Breast epithelium (tissue), 4 donors: ENCODE results near the gene ANKS1B. TPM values are rescaled to one million over a fixed set of nuclear protein-coding genes. Genes with fewer than 3 reads are reported as not detected.

Experiments used
- DNase-seq, 2 donors: peaks; one replicate each; pipeline ENCODE4 v3.0.0-alpha.2; 2019; ENCODE audit warnings: low spot score in 2 of 2
- H3K27ac ChIP-seq, 2 donors: fragments of 200-600 bp; sonication (generic) in 1 of 2; one replicate each; pipeline ENCODE4 v1.5.1; 2016 to 2019; ENCODE audit warnings: mild to moderate bottlenecking in 1 of 2
- H3K27me3 ChIP-seq, 2 donors: fragments of 200-600 bp; sonication (generic) in 1 of 2; one replicate each; pipeline versions ENCODE4 v1.5.1 to v1.6.0; 2017 to 2019; ENCODE audit warnings: control low read depth in 1 of 2, mild to moderate bottlenecking in 1 of 2
- H3K36me3 ChIP-seq: fragments of 200-600 bp; one replicate; pipeline ENCODE4 v1.5.1; 2019
- H3K4me1 ChIP-seq, 2 donors: fragments of 200-600 bp; sonication (generic); one replicate each; pipeline ENCODE4 v1.5.1; 2016 to 2019; ENCODE audit warnings: control low read depth in 1 of 2
- H3K4me3 ChIP-seq, 3 donors: fragments of 200-600 bp; sonication (generic); 1 replicate in 2 of 3; 2 replicates in 1 of 3; pipeline ENCODE4 v1.5.1; 2016 to 2019; ENCODE audit warnings: mild to moderate bottlenecking in 3 of 3, moderate library complexity in 2 of 3
- H3K9me3 ChIP-seq, 2 donors: fragments of 200-600 bp; sonication (generic) in 1 of 2; one replicate each; pipeline ENCODE4 v1.5.1; 2016 to 2019; ENCODE audit warnings: control low read depth in 1 of 2
- POLR2A ChIP-seq: fragments of 450-650 bp; IDR thresholded peaks from one replicate; pipeline ENCODE4 v1.6.1; 2016; ENCODE audit warnings: antibody characterized with exemption, mild to moderate bottlenecking, moderate library complexity
- POLR2AphosphoS5 ChIP-seq, 3 donors: sonication (generic); formaldehyde crosslinking; IDR thresholded peaks; one replicate each; pipeline ENCODE4 v1.6.1; 2017; ENCODE audit warnings: antibody characterized with exemption in 3 of 3
- intact Hi-C: fragments of 100-400 bp; cut with DNase I; formaldehyde crosslinking; loops from one replicate; pipeline ENCODE4 v1.15.1; 2023; ENCODE audit warnings: low total_unique reads
- total RNA-seq, 3 donors: library from RNA; depleted of rRNA; stranded (reverse); fragments of >200 nt; gene quantifications; one replicate each; pipeline ENCODE4 v1.1.0, GENCODE V29; 2016
- TF ChIP-seq, protein P1 (sequence below), 3 donors: fragments of 450-650 bp; IDR thresholded peaks; one replicate each; pipeline ENCODE4 v1.5.1; 2016 to 2017; ENCODE audit warnings: antibody characterized with exemption in 3 of 3, mild to moderate bottlenecking in 3 of 3, moderate library complexity in 3 of 3

Gene ANKS1B
- total RNA-seq, 3 donors from 2014 or later: 16.6 to 115 (median 32.4) TPM

DNA sequence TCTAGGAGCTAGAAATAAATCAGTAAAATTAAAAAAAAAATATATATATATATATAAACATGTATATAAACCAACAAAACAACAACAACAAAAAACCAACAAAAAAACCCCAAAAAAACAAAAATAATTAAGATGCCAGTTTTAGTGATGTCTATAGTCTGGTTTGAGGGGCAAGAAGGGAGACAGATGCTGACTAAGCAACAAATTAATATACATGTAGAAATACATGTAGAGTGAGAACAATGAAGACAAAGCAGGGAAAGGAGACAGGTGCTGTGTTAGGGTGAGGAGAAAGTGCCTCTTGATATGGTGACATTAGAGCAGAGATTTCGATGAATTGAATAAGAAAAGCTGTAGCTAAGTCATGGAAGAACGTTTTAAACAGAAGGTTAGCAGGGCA lies 861.8 kb downstream of the ANKS1B start:
- intact Hi-C loops: no loop called here
- Histone ChIP-seq H3K4me3 (no peak overlapping the region), H3K9me3 (no peaks in the 10 kb centered on the region), H3K27ac (no peak overlapping the region), H3K36me3 (no peaks in the 10 kb centered on the region), H3K27me3 (no peaks in the 10 kb centered on the region), H3K4me1 (no peaks in the 10 kb centered on the region)
- TF ChIP-seq POLR2AphosphoS5 (IDR thresholded peaks at IDR 0.05) (no peak), POLR2A (no peak)
- TF ChIP-seq, protein P1, sequence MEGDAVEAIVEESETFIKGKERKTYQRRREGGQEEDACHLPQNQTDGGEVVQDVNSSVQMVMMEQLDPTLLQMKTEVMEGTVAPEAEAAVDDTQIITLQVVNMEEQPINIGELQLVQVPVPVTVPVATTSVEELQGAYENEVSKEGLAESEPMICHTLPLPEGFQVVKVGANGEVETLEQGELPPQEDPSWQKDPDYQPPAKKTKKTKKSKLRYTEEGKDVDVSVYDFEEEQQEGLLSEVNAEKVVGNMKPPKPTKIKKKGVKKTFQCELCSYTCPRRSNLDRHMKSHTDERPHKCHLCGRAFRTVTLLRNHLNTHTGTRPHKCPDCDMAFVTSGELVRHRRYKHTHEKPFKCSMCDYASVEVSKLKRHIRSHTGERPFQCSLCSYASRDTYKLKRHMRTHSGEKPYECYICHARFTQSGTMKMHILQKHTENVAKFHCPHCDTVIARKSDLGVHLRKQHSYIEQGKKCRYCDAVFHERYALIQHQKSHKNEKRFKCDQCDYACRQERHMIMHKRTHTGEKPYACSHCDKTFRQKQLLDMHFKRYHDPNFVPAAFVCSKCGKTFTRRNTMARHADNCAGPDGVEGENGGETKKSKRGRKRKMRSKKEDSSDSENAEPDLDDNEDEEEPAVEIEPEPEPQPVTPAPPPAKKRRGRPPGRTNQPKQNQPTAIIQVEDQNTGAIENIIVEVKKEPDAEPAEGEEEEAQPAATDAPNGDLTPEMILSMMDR (IDR thresholded peaks at IDR 0.05): no peak
- no peak for DNase-seq

DNA sequence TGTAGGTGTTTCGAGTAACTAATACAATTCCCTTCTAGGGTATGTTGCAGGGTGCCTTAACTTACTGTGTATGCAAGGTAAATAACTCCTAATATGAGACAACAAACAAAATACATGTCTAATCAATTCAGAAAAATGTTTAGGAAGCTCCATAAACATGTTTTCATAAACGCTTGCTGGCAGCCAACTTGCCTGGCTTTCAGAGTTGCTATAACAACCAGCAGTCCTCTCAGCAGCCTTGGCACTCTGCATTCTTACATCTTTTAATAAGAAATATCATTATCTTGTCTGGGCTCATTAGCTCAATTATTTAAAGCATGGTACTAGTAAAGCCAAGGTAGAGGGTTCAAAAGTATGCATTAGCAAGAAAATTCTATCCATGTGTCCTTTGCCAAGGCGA lies 862.2 kb downstream of the ANKS1B start:
- DNase-seq: no peak
- intact Hi-C loops: no loop called here
- H3K9me3 ChIP-seq: no peaks in the 10 kb centered on the region
- no peaks in the 10 kb centered on the region for H3K27me3 ChIP-seq
- H3K4me1 ChIP-seq: no peaks in the 10 kb centered on the region
- no peak overlapping the region for H3K4me3 ChIP-seq
- TF ChIP-seq, protein P1 (IDR thresholded peaks at IDR 0.05): no peak
- TF ChIP-seq POLR2AphosphoS5 (IDR thresholded peaks at IDR 0.05): no peak
- TF ChIP-seq POLR2A: no peak
- no peak overlapping the region for H3K27ac ChIP-seq
- H3K36me3 ChIP-seq: no peaks in the 10 kb centered on the region

- no peaks in the 10 kb centered on the region for H3K27me3 ChIP-seq
- TF ChIP-seq POLR2A (no peak), POLR2AphosphoS5 (IDR thresholded peaks at IDR 0.05) (no peak)
- TF ChIP-seq, protein P1 (IDR thresholded peaks at IDR 0.05): no peak
- intact Hi-C loops: no loop called here
- H3K4me3 ChIP-seq: no peak overlapping the region
- H3K9me3 ChIP-seq: no peaks in the 10 kb centered on the region
- DNase-seq: no peak
- H3K4me1 ChIP-seq: no peaks in the 10 kb centered on the region
- H3K27ac ChIP-seq: no peak overlapping the region
- H3K36me3 ChIP-seq: no peaks in the 10 kb centered on the region
These were observed 863.2 kb downstream of the ANKS1B start for GRCh38 chr12:99121546-99121945.

GRCh38 chr12:99119943-99120342 lies 864.8 kb downstream of the ANKS1B start:
- no peaks in the 10 kb centered on the region for H3K27me3 ChIP-seq
- no peak overlapping the region for H3K27ac ChIP-seq
- intact Hi-C loops: no loop called here
- H3K4me1 ChIP-seq: no peaks in the 10 kb centered on the region
- TF ChIP-seq POLR2A: no peak
- TF ChIP-seq POLR2AphosphoS5 (IDR thresholded peaks at IDR 0.05): no peak
- TF ChIP-seq, protein P1 (IDR thresholded peaks at IDR 0.05): no peak
- no peaks in the 10 kb centered on the region for H3K9me3 ChIP-seq
- no peaks in the 10 kb centered on the region for H3K36me3 ChIP-seq
- H3K4me3 ChIP-seq: no peak overlapping the region
- DNase-seq: no peak

DNA sequence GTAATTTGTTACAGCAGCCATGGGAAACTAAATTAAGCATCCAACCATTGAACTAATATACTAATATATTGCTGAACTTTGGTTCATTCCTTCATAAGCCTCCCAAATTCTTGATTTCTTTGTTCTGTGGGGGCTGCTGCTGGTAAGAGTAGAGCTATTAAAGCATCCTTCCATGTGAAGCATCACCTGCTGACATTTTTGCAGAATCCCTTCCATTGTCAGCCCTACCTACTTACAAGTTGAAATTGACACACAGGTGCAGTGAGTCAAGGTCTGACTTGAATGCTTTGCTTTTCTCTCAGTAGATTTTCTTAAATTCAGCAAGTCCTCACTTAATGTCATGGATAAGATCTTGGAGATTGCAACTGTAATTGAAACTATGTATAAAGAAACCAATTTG lies 865.3 kb downstream of the ANKS1B start:
- Histone ChIP-seq H3K4me3 (no peak overlapping the region), H3K36me3 (no peaks in the 10 kb centered on the region), H3K27ac (no peak overlapping the region), H3K27me3 (no peaks in the 10 kb centered on the region), H3K9me3 (no peaks in the 10 kb centered on the region), H3K4me1 (no peaks in the 10 kb centered on the region)
- DNase-seq: no peak
- intact Hi-C loops: no loop called here
- TF ChIP-seq POLR2AphosphoS5 (IDR thresholded peaks at IDR 0.05) (no peak), POLR2A (no peak)
- TF ChIP-seq, protein P1 (IDR thresholded peaks at IDR 0.05): no peak
